ENCODE results near the gene TTC27.

Gene TTC27

GRCh38 chr2:32756074-32756727 lies 128.4 kb downstream of the TTC27 start:
- no peak for TF ChIP-seq CTCF (conservative IDR thresholded peaks at IDR 0.05; ENCODE audit: low read depth, low read length)
- no peak overlapping the region for H3K4me3 ChIP-seq (ENCODE audit: low read depth, low read length)
- DNase-seq (ENCODE audit: low read depth): no peak

GRCh38 chr2:32758232-32758631 lies 130.4 kb downstream of the TTC27 start:
- TF ChIP-seq CTCF (conservative IDR thresholded peaks at IDR 0.05; ENCODE audit: low read depth, low read length): no peak
- H3K4me3 ChIP-seq (ENCODE audit: low read depth, low read length): no peak overlapping the region
- DNase-seq (ENCODE audit: low read depth): no peak

- DNase-seq (ENCODE audit: low read depth): no peak
- no peak overlapping the region for H3K4me3 ChIP-seq (ENCODE audit: low read depth, low read length)
- no peak for TF ChIP-seq CTCF (conservative IDR thresholded peaks at IDR 0.05; ENCODE audit: low read depth, low read length)
These were observed 132.8 kb downstream of the TTC27 start for GRCh38 chr2:32760628-32761027.

GRCh38 chr2:32768387-32769174 lies 140.7 kb downstream of the TTC27 start:
- no peak for DNase-seq (ENCODE audit: low read depth)
- no peak overlapping the region for H3K4me3 ChIP-seq (ENCODE audit: low read depth, low read length)
- no peak for TF ChIP-seq CTCF (conservative IDR thresholded peaks at IDR 0.05; ENCODE audit: low read depth, low read length)

GRCh38 chr2:32770360-32770759 lies 142.5 kb downstream of the TTC27 start:
- DNase-seq (ENCODE audit: low read depth): no peak
- H3K4me3 ChIP-seq (ENCODE audit: low read depth, low read length): no peak overlapping the region
- TF ChIP-seq CTCF (conservative IDR thresholded peaks at IDR 0.05; ENCODE audit: low read depth, low read length): no peak

- TF ChIP-seq CTCF (conservative IDR thresholded peaks at IDR 0.05; ENCODE audit: low read depth, low read length): peak; percentile 80
- no peak overlapping the region for H3K4me3 ChIP-seq (ENCODE audit: low read depth, low read length)
- peak; percentile 80 for DNase-seq (ENCODE audit: low read depth)
These were observed 145.0 kb downstream of the TTC27 start for GRCh38 chr2:32772638-32773447.
